H7 (cell line): ENCODE measurements around the gene GABBR2. TPM values are rescaled to one million over a fixed set of nuclear protein-coding genes. Genes with fewer than 3 reads are reported as not detected.

Source experiments
- DNase-seq: peaks from one replicate; pipeline ENCODE4 v3.0.0; 2012
- H3K27me3 ChIP-seq: 2 replicates; pipeline ENCODE4 v1.6.0; 2011; ENCODE audit warnings: mild to moderate bottlenecking, low read length; ENCODE audit not compliant: control insufficient read depth, insufficient read depth
- H3K36me3 ChIP-seq: replicated peaks from 2 replicates; pipeline ENCODE4 v1.5.1; 2011; ENCODE audit warnings: low read length; ENCODE audit not compliant: control insufficient read depth, insufficient read depth
- H3K4me3 ChIP-seq: 2 replicates; pipeline ENCODE4 v1.5.1; 2011; ENCODE audit warnings: low read depth, mild to moderate bottlenecking, control low read depth, low read length, moderate library complexity; ENCODE audit not compliant: insufficient read depth
- total RNA-seq: library from RNA; depleted of rRNA; stranded (reverse); fragments of >200 nt; shearing (Covaris generic); gene quantifications from 2 replicates; pipeline ENCODE4 v1.2.3, GENCODE V29; 2014

Gene GABBR2
- total RNA-seq, 1 experiment from 2014 or later, result 0.66 TPM

GRCh38 chr9:98359569-98359968, 349.2 kb downstream of the GABBR2 start:
- DNase-seq, result no peak
- no peaks in the 10 kb centered on the region for H3K27me3 ChIP-seq
- H3K36me3 ChIP-seq, result no peaks in the 10 kb centered on the region
- no peak overlapping the region for H3K4me3 ChIP-seq

GRCh38 chr9:98357921-98358535, 350.7 kb downstream of the GABBR2 start:
- no peaks in the 10 kb centered on the region for H3K36me3 ChIP-seq
- DNase-seq, result no peak

GRCh38 chr9:98356953-98357690, 351.6 kb downstream of the GABBR2 start:
- no peak overlapping the region for H3K4me3 ChIP-seq
- H3K36me3 ChIP-seq, result no peaks in the 10 kb centered on the region
- H3K27me3 ChIP-seq, result no peaks in the 10 kb centered on the region
- DNase-seq, result no peak

More at GRCh38 chr9:98357921-98358535, 350.7 kb downstream of the GABBR2 start:
- H3K27me3 ChIP-seq, result no peaks in the 10 kb centered on the region
- no peak overlapping the region for H3K4me3 ChIP-seq

- no peaks in the 10 kb centered on the region for H3K36me3 ChIP-seq
- no peak overlapping the region for H3K4me3 ChIP-seq
- DNase-seq, result no peak
- no peaks in the 10 kb centered on the region for H3K27me3 ChIP-seq
Measured at GRCh38 chr9:98356326-98356725, 352.4 kb downstream of the GABBR2 start.

GRCh38 chr9:98351370-98351769, 357.4 kb downstream of the GABBR2 start:
- DNase-seq, result no peak
- no peaks in the 10 kb centered on the region for H3K27me3 ChIP-seq
- no peaks in the 10 kb centered on the region for H3K36me3 ChIP-seq
- no peak overlapping the region for H3K4me3 ChIP-seq

- Histone ChIP-seq H3K4me3 (no peak overlapping the region), H3K36me3 (no peaks in the 10 kb centered on the region), H3K27me3 (no peaks in the 10 kb centered on the region)
- DNase-seq, result no peak
Measured at GRCh38 chr9:98347642-98348041, 361.1 kb downstream of the GABBR2 start.

GRCh38 chr9:98345011-98345410, 363.7 kb downstream of the GABBR2 start:
- H3K4me3 ChIP-seq, result no peak overlapping the region
- no peaks in the 10 kb centered on the region for H3K27me3 ChIP-seq
- no peaks in the 10 kb centered on the region for H3K36me3 ChIP-seq
- no peak for DNase-seq

GRCh38 chr9:98344581-98344980, 364.2 kb downstream of the GABBR2 start:
- DNase-seq, result no peak
- H3K4me3 ChIP-seq, result no peak overlapping the region
- no peaks in the 10 kb centered on the region for H3K27me3 ChIP-seq
- no peaks in the 10 kb centered on the region for H3K36me3 ChIP-seq

GRCh38 chr9:98342820-98343210, 365.9 kb downstream of the GABBR2 start:
- Histone ChIP-seq H3K4me3 (no peak overlapping the region), H3K27me3 (no peaks in the 10 kb centered on the region), H3K36me3 (no peaks in the 10 kb centered on the region)
- DNase-seq, result no peak

- no peaks in the 10 kb centered on the region for H3K36me3 ChIP-seq
Measured at GRCh38 chr9:98342098-98342819, 366.5 kb downstream of the GABBR2 start.

GRCh38 chr9:98341157-98342097, 367.3 kb downstream of the GABBR2 start:
- no peaks in the 10 kb centered on the region for H3K36me3 ChIP-seq
- DNase-seq, result no peak
- H3K27me3 ChIP-seq, result no peaks in the 10 kb centered on the region
- no peak overlapping the region for H3K4me3 ChIP-seq

More at GRCh38 chr9:98342098-98342819, 366.5 kb downstream of the GABBR2 start:
- DNase-seq, result no peak
- no peak overlapping the region for H3K4me3 ChIP-seq
- H3K27me3 ChIP-seq, result no peaks in the 10 kb centered on the region

- no peak for DNase-seq
- Histone ChIP-seq H3K4me3 (no peak overlapping the region), H3K36me3 (no peaks in the 10 kb centered on the region), H3K27me3 (no peaks in the 10 kb centered on the region)
Measured at GRCh38 chr9:98339987-98340800, 368.5 kb downstream of the GABBR2 start.

- H3K27me3 ChIP-seq, result no peaks in the 10 kb centered on the region
- no peak for DNase-seq
- H3K4me3 ChIP-seq, result no peak overlapping the region
- no peaks in the 10 kb centered on the region for H3K36me3 ChIP-seq
Measured at GRCh38 chr9:98335661-98336060, 373.1 kb downstream of the GABBR2 start.
